Endothelial cell (in vitro differentiated cells): ENCODE data around the gene TNIK. TPM values are rescaled to one million over a fixed set of nuclear protein-coding genes. Genes with fewer than 3 reads are reported as not detected.

ENCODE experiments used
- DNase-seq: peaks from one replicate; pipeline ENCODE4 v3.0.0; 2021; ENCODE audit warnings: low spot score
- H3K27ac Mint-ChIP-seq: one replicate; pipeline ENCODE4 v1.8.0; 2021; ENCODE audit warnings: mixed read lengths, inconsistent platforms; ENCODE audit not compliant: unreplicated experiment
- H3K27me3 Mint-ChIP-seq: one replicate; pipeline ENCODE4 v1.8.0; 2021; ENCODE audit warnings: mild to moderate bottlenecking, moderate library complexity, mixed read lengths, inconsistent platforms; ENCODE audit not compliant: unreplicated experiment
- H3K36me3 Mint-ChIP-seq: one replicate; pipeline ENCODE4 v1.8.0; 2021; ENCODE audit warnings: mild to moderate bottlenecking, low read depth, mixed read lengths, inconsistent platforms; ENCODE audit not compliant: unreplicated experiment
- H3K4me1 Mint-ChIP-seq: one replicate; pipeline ENCODE4 v1.8.0; 2021; ENCODE audit warnings: mild to moderate bottlenecking, mixed read lengths, inconsistent platforms; ENCODE audit not compliant: unreplicated experiment
- H3K4me3 Mint-ChIP-seq: one replicate; pipeline ENCODE4 v1.8.0; 2021; ENCODE audit warnings: mild to moderate bottlenecking, mixed read lengths, inconsistent platforms; ENCODE audit not compliant: unreplicated experiment
- H3K9me3 Mint-ChIP-seq: one replicate; pipeline ENCODE4 v1.8.0; 2021; ENCODE audit warnings: mixed read lengths, inconsistent platforms; ENCODE audit not compliant: unreplicated experiment
- total RNA-seq: library from RNA; stranded (reverse); fragmentation: NEBNext Ultra II Directional; extraction: Animal tissue kit (Norgen Biotek cat#: 25700); gene quantifications from one replicate; pipeline ENCODE4 v1.2.1, GENCODE V29; 2021; ENCODE audit not compliant: unreplicated experiment
- TF ChIP-seq, protein P1 (sequence below): fragments of 200-600 bp; sonication (generic); IDR thresholded peaks from one replicate; pipeline ENCODE4 v1.5.0; 2021; ENCODE audit warnings: antibody characterized with exemption; ENCODE audit not compliant: unreplicated experiment

Gene TNIK
- total RNA-seq, 1 donor from 2014 or later, result 67.0 TPM

DNA sequence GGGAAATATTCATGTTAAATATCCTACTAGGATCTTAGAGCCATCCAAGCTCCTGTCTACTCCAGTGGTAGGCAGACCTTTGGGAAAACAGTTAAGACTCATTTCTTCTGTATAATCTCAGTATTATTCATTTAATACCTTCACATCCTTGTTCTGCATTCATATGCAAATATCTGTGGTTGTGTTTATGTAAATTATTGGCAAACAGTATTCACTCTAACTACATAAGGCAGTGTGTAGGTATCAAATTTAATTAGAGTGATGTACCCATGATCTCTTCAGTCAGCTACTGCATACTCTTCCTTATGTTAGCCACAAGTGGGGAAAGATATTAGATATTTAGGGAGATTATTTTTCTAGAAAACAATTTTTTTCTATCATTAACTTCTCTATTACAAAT lies 232.8 kb downstream of the TNIK start:
- Mint-ChIP-seq H3K36me3 (peaks cover 8% of the 10 kb centered on the region), H3K27me3 (no peaks in the 10 kb centered on the region), H3K4me1 (peaks cover 12% of the 10 kb centered on the region), H3K27ac (no peak overlapping the region), H3K9me3 (no peaks in the 10 kb centered on the region), H3K4me3 (no peak overlapping the region)
- DNase-seq, result no peak
- TF ChIP-seq, protein P1, sequence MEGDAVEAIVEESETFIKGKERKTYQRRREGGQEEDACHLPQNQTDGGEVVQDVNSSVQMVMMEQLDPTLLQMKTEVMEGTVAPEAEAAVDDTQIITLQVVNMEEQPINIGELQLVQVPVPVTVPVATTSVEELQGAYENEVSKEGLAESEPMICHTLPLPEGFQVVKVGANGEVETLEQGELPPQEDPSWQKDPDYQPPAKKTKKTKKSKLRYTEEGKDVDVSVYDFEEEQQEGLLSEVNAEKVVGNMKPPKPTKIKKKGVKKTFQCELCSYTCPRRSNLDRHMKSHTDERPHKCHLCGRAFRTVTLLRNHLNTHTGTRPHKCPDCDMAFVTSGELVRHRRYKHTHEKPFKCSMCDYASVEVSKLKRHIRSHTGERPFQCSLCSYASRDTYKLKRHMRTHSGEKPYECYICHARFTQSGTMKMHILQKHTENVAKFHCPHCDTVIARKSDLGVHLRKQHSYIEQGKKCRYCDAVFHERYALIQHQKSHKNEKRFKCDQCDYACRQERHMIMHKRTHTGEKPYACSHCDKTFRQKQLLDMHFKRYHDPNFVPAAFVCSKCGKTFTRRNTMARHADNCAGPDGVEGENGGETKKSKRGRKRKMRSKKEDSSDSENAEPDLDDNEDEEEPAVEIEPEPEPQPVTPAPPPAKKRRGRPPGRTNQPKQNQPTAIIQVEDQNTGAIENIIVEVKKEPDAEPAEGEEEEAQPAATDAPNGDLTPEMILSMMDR, result no peak

DNA sequence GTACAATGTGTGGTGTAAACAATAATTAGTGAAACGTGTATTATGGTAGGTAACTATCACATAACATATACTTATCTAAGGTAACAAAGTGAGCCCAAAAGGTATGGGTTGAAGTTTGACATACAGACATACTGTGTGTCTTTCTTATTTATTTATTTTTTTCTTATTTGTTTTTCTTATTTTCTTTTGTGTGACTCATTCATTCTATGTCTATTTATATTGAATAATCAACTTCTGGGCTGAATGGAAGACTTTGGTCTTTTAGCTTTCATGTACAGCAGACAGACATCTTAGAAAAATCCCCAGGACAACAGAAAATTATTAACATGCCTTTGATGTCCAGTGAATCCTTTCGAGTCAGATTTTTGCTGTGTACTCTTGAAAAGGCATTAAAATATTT lies 233.4 kb downstream of the TNIK start:
- H3K4me3 Mint-ChIP-seq, result no peak overlapping the region
- TF ChIP-seq, protein P1, result no peak
- no peak for DNase-seq
- no peaks in the 10 kb centered on the region for H3K9me3 Mint-ChIP-seq
- no peak overlapping the region for H3K27ac Mint-ChIP-seq
- peaks cover 12% of the 10 kb centered on the region for H3K4me1 Mint-ChIP-seq
- H3K36me3 Mint-ChIP-seq, result peaks cover 8% of the 10 kb centered on the region
- no peaks in the 10 kb centered on the region for H3K27me3 Mint-ChIP-seq

DNA sequence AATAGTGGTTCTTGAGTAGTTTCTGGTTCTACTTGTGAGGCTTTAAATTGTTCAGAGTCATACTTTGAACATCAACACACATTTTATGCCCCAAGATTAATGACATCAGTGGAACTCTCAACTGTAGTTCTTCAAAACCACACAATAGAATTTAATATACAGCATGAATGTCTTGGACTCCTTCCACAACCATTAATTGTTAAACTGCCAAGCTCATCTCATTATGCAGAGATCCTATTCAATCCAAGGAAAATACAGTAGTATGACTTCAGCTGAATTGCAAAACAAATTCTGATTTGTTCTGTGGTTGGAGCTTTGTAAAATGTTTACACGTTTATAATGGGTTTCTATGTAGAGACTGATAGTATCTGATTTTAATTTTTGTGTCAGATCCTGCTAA lies 234.5 kb downstream of the TNIK start:
- Mint-ChIP-seq H3K36me3 (peaks cover 8% of the 10 kb centered on the region), H3K27ac (no peak overlapping the region), H3K9me3 (no peaks in the 10 kb centered on the region), H3K4me1 (peaks cover 4% of the 10 kb centered on the region), H3K27me3 (no peaks in the 10 kb centered on the region), H3K4me3 (no peak overlapping the region)
- TF ChIP-seq, protein P1, result no peak
- DNase-seq, result no peak

DNA sequence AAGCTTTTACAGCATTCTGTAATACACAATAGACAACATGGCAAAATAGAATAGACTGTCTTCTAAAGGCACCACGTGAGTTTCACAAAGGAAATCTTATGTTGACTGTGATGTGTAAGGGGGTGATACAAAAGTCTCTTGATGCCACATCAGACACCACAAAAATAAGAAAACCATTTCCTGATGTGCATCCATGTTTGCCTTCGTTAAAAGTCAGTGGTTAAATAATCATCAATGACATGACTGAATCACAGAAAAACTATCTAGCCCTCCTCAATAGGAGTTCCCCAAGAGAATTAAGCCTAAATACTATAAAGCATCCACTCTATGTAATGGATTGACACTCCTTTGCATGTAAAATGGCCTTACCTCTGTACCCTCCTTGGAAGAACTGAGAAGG lies 235.0 kb downstream of the TNIK start:
- Mint-ChIP-seq H3K27ac (no peak overlapping the region), H3K36me3 (peaks cover 8% of the 10 kb centered on the region), H3K4me3 (no peak overlapping the region), H3K9me3 (no peaks in the 10 kb centered on the region), H3K27me3 (no peaks in the 10 kb centered on the region), H3K4me1 (no peaks in the 10 kb centered on the region)
- TF ChIP-seq, protein P1, result no peak
- no peak for DNase-seq

DNA sequence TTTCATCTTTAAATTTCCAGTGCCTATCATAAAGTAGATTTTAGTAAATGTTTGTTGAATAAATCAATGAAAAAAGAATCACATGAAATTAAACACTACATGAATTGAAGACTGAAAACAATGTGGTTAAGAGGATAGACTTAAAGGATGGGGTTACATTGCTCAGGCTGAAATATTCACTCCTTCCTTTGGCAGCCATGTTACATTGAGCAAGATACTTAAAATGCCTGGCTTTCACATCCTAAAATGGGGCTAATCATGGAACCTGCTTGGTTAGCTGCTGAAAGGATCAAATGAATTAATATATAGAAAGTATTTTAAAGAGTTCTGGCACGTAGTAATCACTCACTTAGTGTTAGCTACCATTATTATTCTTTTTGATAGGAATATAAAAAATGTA lies 236.8 kb downstream of the TNIK start:
- TF ChIP-seq, protein P1, result no peak
- Mint-ChIP-seq H3K27me3 (no peaks in the 10 kb centered on the region), H3K27ac (no peak overlapping the region), H3K4me1 (peaks cover 2% of the 10 kb centered on the region), H3K36me3 (peaks cover 8% of the 10 kb centered on the region), H3K9me3 (no peaks in the 10 kb centered on the region), H3K4me3 (no peak overlapping the region)
- DNase-seq, result no peak
